A549 (cell line): Measurements from ENCODE around the gene AQP5. TPM values are rescaled to one million over a fixed set of nuclear protein-coding genes. Genes with fewer than 3 reads are reported as not detected.

Experiments
- ATAC-seq, 2 experiments: fragments of 200-7000 bp in 1 of 2; fragments of >200 bp in 1 of 2; cut with Nextera tagmentation in 1 of 2; cut with Tn5 transposase in 1 of 2; 3 replicates each; pipeline versions ENCODE4 v1.8.0 to v1.9.1; 2018 to 2020; ENCODE audit warnings: mild to moderate bottlenecking in 1 of 2, moderate library complexity in 1 of 2
- CTCF ChIA-PET: fragments of 300-600 bp; sonication (Branson Sonifier 250); formaldehyde crosslinking; extraction: SDS; loops from one replicate; lab custom pipeline; 2021; ENCODE audit warnings: antibody characterized with exemption, inconsistent platforms; lab: Yijun Ruan, JAX
- POLR2A ChIA-PET: fragments of 350-600 bp; formaldehyde crosslinking; extraction: SDS; loops from one replicate; lab custom pipeline; 2021; ENCODE audit warnings: antibody characterized with exemption, inconsistent platforms; lab: Yijun Ruan, JAX
- DNase-seq, 2 experiments: peaks; one replicate each; pipeline versions ENCODE4 v3.0.0 to v3.0.0-alpha.2; 2011 to 2016; ENCODE audit warnings: low read depth in 1 of 2, low spot score in 1 of 2
- FAIRE-seq: peaks from 2 replicates; lab custom pipeline; 2011; peaks lifted over from hg19 to GRCh38; lab: Jason Lieb, UNC
- H3K27ac ChIP-seq, 2 experiments: fragments of >200 bp; sonication (Bioruptor Twin); formaldehyde crosslinking; 3 replicates each; pipeline ENCODE4 v1.5.1; 2016 to 2017
- H3K4me1 ChIP-seq: fragments of >200 bp; sonication (Bioruptor Twin); formaldehyde crosslinking; 3 replicates; pipeline ENCODE4 v1.6.1; 2016
- H3K4me2 ChIP-seq: fragments of >200 bp; sonication (Bioruptor Twin); formaldehyde crosslinking; 3 replicates; pipeline ENCODE4 v1.6.1; 2016
- H3K4me3 ChIP-seq: fragments of >200 bp; sonication (Bioruptor Twin); formaldehyde crosslinking; 3 replicates; pipeline ENCODE4 v1.5.1; 2016
- H3K9me3 ChIP-seq: fragments of >200 bp; sonication (Bioruptor Twin); formaldehyde crosslinking; 3 replicates; pipeline ENCODE4 v1.6.1; 2016
- BHLHE40 ChIP-seq: IDR thresholded peaks from 2 replicates; pipeline ENCODE4 v1.6.1; 2012; ENCODE audit warnings: low read depth, low read length, inconsistent platforms
- CBX2 ChIP-seq: fragments of 200-600 bp; sonication (generic); IDR thresholded peaks from 2 replicates; pipeline ENCODE4 v1.6.1; 2016; ENCODE audit warnings: low read depth, mild to moderate bottlenecking, borderline replicate concordance
- CBX8 ChIP-seq: fragments of 200-600 bp; sonication (generic); IDR thresholded peaks from 2 replicates; pipeline ENCODE4 v1.6.1; 2016
- CHD2 ChIP-seq: fragments of 150-350 bp; IDR thresholded peaks from 2 replicates; pipeline ENCODE4 v1.6.1; 2014; ENCODE audit warnings: low read length; ENCODE audit not compliant: partially characterized antibody
- CHD4 ChIP-seq: fragments of 200-600 bp; sonication (generic); IDR thresholded peaks from 2 replicates; pipeline ENCODE4 v1.6.1; 2016; ENCODE audit warnings: antibody characterized with exemption, mild to moderate bottlenecking, borderline replicate concordance
- EHMT2 ChIP-seq: fragments of 200-600 bp; sonication (generic); IDR thresholded peaks from 2 replicates; pipeline ENCODE4 v1.6.1; 2016; ENCODE audit warnings: antibody characterized with exemption, low read depth, mild to moderate bottlenecking, moderate library complexity
- EP300 ChIP-seq, 2 experiments: fragments of >200 bp; sonication (Bioruptor Twin); formaldehyde crosslinking; IDR thresholded peaks; 2 replicates in 1 of 2; 3 replicates in 1 of 2; pipeline ENCODE4 v1.6.1; 2016 to 2017
- ESRRA ChIP-seq: fragments of 150-350 bp; IDR thresholded peaks from 2 replicates; pipeline ENCODE4 v1.6.1; 2014; ENCODE audit warnings: mild to moderate bottlenecking, low read length, borderline replicate concordance
- FOXS1 ChIP-seq: fragments of 250-450 bp; sonication (Bioruptor Pico); IDR thresholded peaks from 2 replicates; pipeline ENCODE4 v1.5.0; 2020; ENCODE audit warnings: mild to moderate bottlenecking, moderate library complexity
- GATA3 ChIP-seq: IDR thresholded peaks from 2 replicates; pipeline ENCODE4 v1.6.1; 2012; ENCODE audit warnings: borderline replicate concordance
- HDAC2 ChIP-seq: fragments of 200-600 bp; sonication (generic); IDR thresholded peaks from 2 replicates; pipeline ENCODE4 v1.6.1; 2016
- JUN ChIP-seq, 2 experiments: fragments of >200 bp; sonication (Bioruptor Twin); formaldehyde crosslinking; IDR thresholded peaks; 2 replicates in 1 of 2; 3 replicates in 1 of 2; pipeline ENCODE4 v1.6.1; 2016 to 2017
- JUNB ChIP-seq: fragments of >200 bp; sonication (Bioruptor Twin); formaldehyde crosslinking; IDR thresholded peaks from 2 replicates; pipeline ENCODE4 v1.6.1; 2016
- MAZ ChIP-seq: fragments of 150-350 bp; IDR thresholded peaks from 2 replicates; pipeline ENCODE4 v1.6.1; 2014; ENCODE audit warnings: antibody characterized with exemption, low read depth, low read length, borderline replicate concordance
- MYC ChIP-seq: IDR thresholded peaks from 2 replicates; pipeline ENCODE4 v1.6.1; 2012; ENCODE audit warnings: mild to moderate bottlenecking, inconsistent platforms, low read length, improper control_type of control experiment, borderline replicate concordance
- NFE2L2 ChIP-seq: fragments of 150-350 bp; conservative IDR thresholded peaks from 2 replicates; pipeline ENCODE4 v1.6.1; 2014; ENCODE audit warnings: low read length
- POLR2A ChIP-seq: IDR thresholded peaks from 2 replicates; pipeline ENCODE4 v1.6.1; 2012; ENCODE audit warnings: mild to moderate bottlenecking, low read length
- RAD21 ChIP-seq, 2 experiments: fragments of >200 bp in 1 of 2; sonication (Bioruptor Twin) in 1 of 2; formaldehyde crosslinking in 1 of 2; IDR thresholded peaks in 1 of 2; conservative IDR thresholded peaks in 1 of 2; 2 replicates in 1 of 2; 3 replicates in 1 of 2; pipeline ENCODE4 v1.6.1; 2012 to 2018; ENCODE audit warnings: inconsistent platforms in 1 of 2
- RARB ChIP-seq: fragments of 250-450 bp; sonication (Bioruptor Pico); IDR thresholded peaks from 2 replicates; pipeline ENCODE4 v1.8.0; 2021; ENCODE audit warnings: mild to moderate bottlenecking, moderate library complexity
- RCOR1 ChIP-seq: fragments of 150-350 bp; IDR thresholded peaks from 2 replicates; pipeline ENCODE4 v1.6.1; 2014; ENCODE audit warnings: antibody characterized with exemption, low read length, low read depth
- RNF2 ChIP-seq: fragments of 200-600 bp; sonication (generic); IDR thresholded peaks from 2 replicates; pipeline ENCODE4 v1.6.1; 2016; ENCODE audit warnings: low read depth, mild to moderate bottlenecking, antibody characterized with exemption, moderate library complexity, borderline replicate concordance
- ZC3H11A ChIP-seq: fragments of 450-650 bp; IDR thresholded peaks from 2 replicates; pipeline ENCODE4 v1.6.1; 2014; ENCODE audit warnings: antibody characterized with exemption, mild to moderate bottlenecking
- ZSCAN20 ChIP-seq: fragments of 250-450 bp; sonication (Bioruptor Pico); IDR thresholded peaks from 2 replicates; pipeline ENCODE4 v1.8.0; 2022; ENCODE audit warnings: mild to moderate bottlenecking, moderate library complexity
- WGBS: methylation state at CpG from one replicate; pipeline ENCODE4 v1.1.6; 2017; ENCODE audit errors: missing lambda C conversion rate; 5-methylcytosine and 5-hydroxymethylcytosine counted together
- polyA plus RNA-seq, 4 experiments: library from polyadenylated mRNA; depleted of rRNA in 3 of 4; stranded (reverse); fragments of >200 nt; fragmentation: RNase III in 1 of 4; extraction: RNeasy Plus Mini Kit Qiagen cat#74134 plus additional on column Dnase treatment in 1 of 4; gene quantifications; 2 replicates in 3 of 4; 3 replicates in 1 of 4; pipeline ENCODE4 v1.2.3, GENCODE V29; 2011 to 2017
- TF ChIP-seq, protein P1 (sequence below): fragments of 450-650 bp; IDR thresholded peaks from 2 replicates; pipeline ENCODE4 v1.6.1; 2014; ENCODE audit warnings: antibody characterized with exemption
- TF ChIP-seq, protein P2 (sequence below): fragments of 250-450 bp; sonication (Bioruptor Pico); IDR thresholded peaks from 2 replicates; pipeline ENCODE4 v1.5.0; 2020; ENCODE audit warnings: low read depth, mild to moderate bottlenecking, moderate library complexity
- TF ChIP-seq, protein P3 (sequence below): IDR thresholded peaks from 2 replicates; pipeline ENCODE4 v1.6.1; 2012
- TF ChIP-seq, protein P4 (sequence below): fragments of 200-600 bp; sonication (generic); IDR thresholded peaks from 2 replicates; pipeline ENCODE4 v1.6.1; 2016; ENCODE audit warnings: antibody characterized with exemption, mild to moderate bottlenecking, moderate library complexity
- TF ChIP-seq, protein P5 (sequence below): IDR thresholded peaks from 2 replicates; pipeline ENCODE4 v1.6.1; 2012; ENCODE audit warnings: low read depth, borderline replicate concordance

AQP5 gene
- polyA plus RNA-seq, 2 of the 4 experiments (the other 2 are of a cell fraction) = not detected

DNA sequence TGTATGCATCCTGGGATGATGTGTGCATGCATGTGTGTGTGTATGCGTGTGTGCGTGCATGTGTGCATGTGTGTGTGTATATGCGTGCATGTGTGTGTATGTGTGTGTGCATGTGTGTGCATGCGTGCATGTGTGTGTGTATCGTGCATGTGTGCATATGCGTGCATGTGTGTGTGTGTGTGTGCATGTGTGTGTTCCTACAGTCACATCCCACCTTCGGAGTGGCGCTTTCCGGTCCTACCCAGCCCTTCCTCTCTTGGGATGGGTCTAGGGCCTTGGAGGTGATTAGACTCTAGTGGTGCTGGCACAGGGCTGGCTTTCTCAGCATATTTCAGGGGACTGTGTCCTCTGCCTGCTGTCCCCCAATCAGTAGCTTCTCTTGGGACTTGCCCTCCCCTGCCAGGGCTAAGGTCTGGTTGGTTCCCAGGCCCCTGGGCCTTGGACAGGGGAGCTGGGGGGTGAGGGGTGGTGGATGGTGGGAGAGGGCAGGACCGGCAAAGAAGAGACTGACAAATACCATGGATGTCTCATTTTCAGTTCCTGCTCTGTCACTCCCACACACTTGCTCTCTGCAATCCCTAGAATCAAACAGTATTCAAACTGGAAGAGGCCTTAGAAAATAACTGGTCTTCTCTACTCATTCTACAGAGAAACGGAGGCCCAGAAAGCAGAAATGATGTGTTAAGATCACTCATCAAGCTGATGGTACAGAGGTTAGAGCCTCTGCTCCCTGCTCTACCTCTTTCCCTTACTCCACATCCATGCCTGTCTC is 36.1 kb upstream of the AQP5 start:
- POLR2A ChIA-PET = no interaction called here
- Histone ChIP-seq H3K4me1 (peaks cover 2% of the 10 kb centered on the region; the same call in 2 of the 3 replicates), H3K4me3 (no peak overlapping the region), H3K9me3 (no peaks in the 10 kb centered on the region), H3K27ac (no peak overlapping the region)
- no peak for FAIRE-seq
- ATAC-seq = no peak
- 86% methylated on average over 11 of the region's 11 CpGs for WGBS
- TF ChIP-seq MAZ (no peak), RARB (no peak)
- TF ChIP-seq, all 56 proteins: peak for 0
- no peak for DNase-seq
- CTCF ChIA-PET = interaction anchor here (1.5 kb wide), 1 partner anchor 42 kb away, joined by 4 read pairs; no protein-coding TSS in a partner anchor
- no peak overlapping the region for H3K4me2 ChIP-seq

DNA sequence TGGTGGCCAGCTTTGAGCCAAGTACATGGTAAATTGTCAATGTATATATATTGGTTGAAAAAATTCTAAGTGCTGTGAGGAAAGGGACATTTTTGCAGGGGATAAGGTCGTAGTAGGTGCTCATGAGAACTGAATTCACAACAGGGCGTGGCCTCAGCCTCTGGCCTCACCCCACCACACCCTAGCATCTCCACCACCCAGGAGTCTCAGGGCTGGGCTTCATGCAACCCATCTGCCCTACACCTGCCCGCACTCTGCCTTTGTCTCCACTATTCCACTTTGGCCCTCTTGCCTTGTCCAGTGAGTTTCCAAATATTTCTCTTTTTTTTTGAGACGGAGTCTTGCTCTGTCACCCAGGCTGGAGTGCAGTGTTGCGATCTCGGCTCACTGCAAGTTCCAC is 33.2 kb upstream of the AQP5 start:
- ATAC-seq (no peak), DNase-seq (no peak), FAIRE-seq (no peak)
- peaks cover 7% of the 10 kb centered on the region; the same call in 2 of the 3 replicates for H3K4me1 ChIP-seq
- no peak overlapping the region for H3K4me3 ChIP-seq
- no peaks in the 10 kb centered on the region for H3K9me3 ChIP-seq
- no peak overlapping the region for H3K27ac ChIP-seq
- TF ChIP-seq EP300 (IDR thresholded peaks at IDR 0.05) (no peak), ZSCAN20 (CRISPR knock-in tag) (no peak), CHD4 (no peak), JUNB (no peak), ZC3H11A (no peak), CHD2 (no peak), FOXS1 (no peak), ESRRA (no peak), CBX8 (no peak), RAD21 (conservative IDR thresholded peaks at IDR 0.05 in 1 of 2, IDR thresholded peaks at IDR 0.05 in 1 of 2) (no peak), MYC (no peak), MAZ (no peak), RCOR1 (no peak), GATA3 (no peak), HDAC2 (no peak), EHMT2 (no peak), CBX2 (no peak)
- TF ChIP-seq, protein P1, sequence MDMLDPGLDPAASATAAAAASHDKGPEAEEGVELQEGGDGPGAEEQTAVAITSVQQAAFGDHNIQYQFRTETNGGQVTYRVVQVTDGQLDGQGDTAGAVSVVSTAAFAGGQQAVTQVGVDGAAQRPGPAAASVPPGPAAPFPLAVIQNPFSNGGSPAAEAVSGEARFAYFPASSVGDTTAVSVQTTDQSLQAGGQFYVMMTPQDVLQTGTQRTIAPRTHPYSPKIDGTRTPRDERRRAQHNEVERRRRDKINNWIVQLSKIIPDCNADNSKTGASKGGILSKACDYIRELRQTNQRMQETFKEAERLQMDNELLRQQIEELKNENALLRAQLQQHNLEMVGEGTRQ = no peak
- TF ChIP-seq, protein P2, sequence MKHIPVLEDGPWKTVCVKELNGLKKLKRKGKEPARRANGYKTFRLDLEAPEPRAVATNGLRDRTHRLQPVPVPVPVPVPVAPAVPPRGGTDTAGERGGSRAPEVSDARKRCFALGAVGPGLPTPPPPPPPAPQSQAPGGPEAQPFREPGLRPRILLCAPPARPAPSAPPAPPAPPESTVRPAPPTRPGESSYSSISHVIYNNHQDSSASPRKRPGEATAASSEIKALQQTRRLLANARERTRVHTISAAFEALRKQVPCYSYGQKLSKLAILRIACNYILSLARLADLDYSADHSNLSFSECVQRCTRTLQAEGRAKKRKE (CRISPR knock-in tag) = no peak
- CTCF ChIA-PET = interaction anchor here (0.6 to 2.1 kb wide), 7 partner anchors 17 to 146 kb away, joined by 3 to 13 read pairs (median 4); no protein-coding TSS in a partner anchor
- no peak overlapping the region for H3K4me2 ChIP-seq
- POLR2A ChIA-PET = no interaction called here
- WGBS = 73% methylated on average over 6 of the region's 6 CpGs

DNA sequence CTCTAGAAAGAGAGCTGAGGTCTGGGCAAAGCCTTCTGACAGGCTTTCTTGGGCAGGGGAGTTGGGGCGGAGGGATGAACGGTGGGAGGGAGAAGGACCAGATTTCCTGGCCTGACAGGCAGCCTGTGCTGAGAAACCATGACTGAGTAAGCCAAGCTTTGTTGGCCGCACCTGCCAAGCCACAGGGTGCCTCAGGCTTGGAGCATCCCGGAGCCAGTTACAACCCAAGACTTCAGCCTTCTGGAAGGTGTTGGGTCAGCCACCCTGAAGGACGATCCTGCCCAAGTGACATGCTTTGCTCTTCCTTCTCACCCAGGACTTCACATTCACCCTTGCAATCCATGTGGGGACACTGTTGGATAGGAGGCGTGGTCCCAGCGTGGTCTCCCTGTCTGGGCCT is 32.1 kb upstream of the AQP5 start:
- FAIRE-seq (no peak), DNase-seq (no peak), ATAC-seq (no peak)
- WGBS = 76% methylated on average over 7 of the region's 7 CpGs
- Histone ChIP-seq H3K4me2 (no peak overlapping the region), H3K9me3 (no peaks in the 10 kb centered on the region), H3K4me1 (peaks cover 7% of the 10 kb centered on the region; the same call in 2 of the 3 replicates), H3K27ac (no peak overlapping the region), H3K4me3 (no peak overlapping the region)
- ChIA-PET CTCF (interaction anchor here (0.7 to 5.9 kb wide), 7 partner anchors 16 to 141 kb away, joined by 3 to 45 read pairs (median 4); no protein-coding TSS in a partner anchor), POLR2A (no interaction called here)
- no peak for TF ChIP-seq RNF2
- TF ChIP-seq, protein P3, sequence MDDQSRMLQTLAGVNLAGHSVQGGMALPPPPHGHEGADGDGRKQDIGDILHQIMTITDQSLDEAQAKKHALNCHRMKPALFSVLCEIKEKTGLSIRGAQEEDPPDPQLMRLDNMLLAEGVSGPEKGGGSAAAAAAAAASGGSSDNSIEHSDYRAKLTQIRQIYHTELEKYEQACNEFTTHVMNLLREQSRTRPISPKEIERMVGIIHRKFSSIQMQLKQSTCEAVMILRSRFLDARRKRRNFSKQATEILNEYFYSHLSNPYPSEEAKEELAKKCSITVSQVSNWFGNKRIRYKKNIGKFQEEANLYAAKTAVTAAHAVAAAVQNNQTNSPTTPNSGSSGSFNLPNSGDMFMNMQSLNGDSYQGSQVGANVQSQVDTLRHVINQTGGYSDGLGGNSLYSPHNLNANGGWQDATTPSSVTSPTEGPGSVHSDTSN = no peak
- no peak for TF ChIP-seq CHD2
- TF ChIP-seq, protein P4, sequence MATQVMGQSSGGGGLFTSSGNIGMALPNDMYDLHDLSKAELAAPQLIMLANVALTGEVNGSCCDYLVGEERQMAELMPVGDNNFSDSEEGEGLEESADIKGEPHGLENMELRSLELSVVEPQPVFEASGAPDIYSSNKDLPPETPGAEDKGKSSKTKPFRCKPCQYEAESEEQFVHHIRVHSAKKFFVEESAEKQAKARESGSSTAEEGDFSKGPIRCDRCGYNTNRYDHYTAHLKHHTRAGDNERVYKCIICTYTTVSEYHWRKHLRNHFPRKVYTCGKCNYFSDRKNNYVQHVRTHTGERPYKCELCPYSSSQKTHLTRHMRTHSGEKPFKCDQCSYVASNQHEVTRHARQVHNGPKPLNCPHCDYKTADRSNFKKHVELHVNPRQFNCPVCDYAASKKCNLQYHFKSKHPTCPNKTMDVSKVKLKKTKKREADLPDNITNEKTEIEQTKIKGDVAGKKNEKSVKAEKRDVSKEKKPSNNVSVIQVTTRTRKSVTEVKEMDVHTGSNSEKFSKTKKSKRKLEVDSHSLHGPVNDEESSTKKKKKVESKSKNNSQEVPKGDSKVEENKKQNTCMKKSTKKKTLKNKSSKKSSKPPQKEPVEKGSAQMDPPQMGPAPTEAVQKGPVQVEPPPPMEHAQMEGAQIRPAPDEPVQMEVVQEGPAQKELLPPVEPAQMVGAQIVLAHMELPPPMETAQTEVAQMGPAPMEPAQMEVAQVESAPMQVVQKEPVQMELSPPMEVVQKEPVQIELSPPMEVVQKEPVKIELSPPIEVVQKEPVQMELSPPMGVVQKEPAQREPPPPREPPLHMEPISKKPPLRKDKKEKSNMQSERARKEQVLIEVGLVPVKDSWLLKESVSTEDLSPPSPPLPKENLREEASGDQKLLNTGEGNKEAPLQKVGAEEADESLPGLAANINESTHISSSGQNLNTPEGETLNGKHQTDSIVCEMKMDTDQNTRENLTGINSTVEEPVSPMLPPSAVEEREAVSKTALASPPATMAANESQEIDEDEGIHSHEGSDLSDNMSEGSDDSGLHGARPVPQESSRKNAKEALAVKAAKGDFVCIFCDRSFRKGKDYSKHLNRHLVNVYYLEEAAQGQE = no peak
- no peak for TF ChIP-seq NFE2L2
- no peak for TF ChIP-seq GATA3
- no peak for TF ChIP-seq BHLHE40
- TF ChIP-seq, protein P5, sequence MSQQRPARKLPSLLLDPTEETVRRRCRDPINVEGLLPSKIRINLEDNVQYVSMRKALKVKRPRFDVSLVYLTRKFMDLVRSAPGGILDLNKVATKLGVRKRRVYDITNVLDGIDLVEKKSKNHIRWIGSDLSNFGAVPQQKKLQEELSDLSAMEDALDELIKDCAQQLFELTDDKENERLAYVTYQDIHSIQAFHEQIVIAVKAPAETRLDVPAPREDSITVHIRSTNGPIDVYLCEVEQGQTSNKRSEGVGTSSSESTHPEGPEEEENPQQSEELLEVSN = no peak
- TF ChIP-seq JUN (IDR thresholded peaks at IDR 0.05) = no peak
- no peak for TF ChIP-seq ZC3H11A
- no peak for TF ChIP-seq POLR2A
